HL-60 (cell line): ENCODE data around the gene FN1.

Source experiments
- DNase-seq, 2 experiments: peaks; one replicate each; pipeline ENCODE4 v3.0.0-alpha.2; 2010 to 2020; ENCODE audit warnings: low read depth in 1 of 2, low spot score in 1 of 2
- H3K27ac ChIP-seq: fragments of 250-450 bp; sonication (Bioruptor Pico); replicated peaks from 2 replicates; pipeline ENCODE4 v1.5.1; 2020; ENCODE audit warnings: mild to moderate bottlenecking, moderate library complexity
- H3K27me3 ChIP-seq: fragments of 250-450 bp; sonication (Bioruptor Pico); 2 replicates; pipeline ENCODE4 v1.5.1; 2021; ENCODE audit warnings: mild to moderate bottlenecking, moderate library complexity; ENCODE audit not compliant: insufficient read depth, poor library complexity, severe bottlenecking
- H3K4me3 ChIP-seq: replicated peaks from 2 replicates; pipeline ENCODE4 v1.5.1; 2011; ENCODE audit warnings: mild to moderate bottlenecking, control low read depth, low read length; ENCODE audit not compliant: insufficient read depth
- CTCF ChIP-seq: IDR thresholded peaks from one replicate; pipeline ENCODE4 v1.5.1; 2011; ENCODE audit warnings: low read length, control low read depth, inconsistent platforms; ENCODE audit not compliant: insufficient read depth
- GABPA ChIP-seq: IDR thresholded peaks from 2 replicates; pipeline ENCODE4 v1.6.1; 2012; ENCODE audit warnings: low read depth
- POLR2AphosphoS5 ChIP-seq: IDR thresholded peaks from 2 replicates; pipeline ENCODE4 v1.6.1; 2012; ENCODE audit warnings: low read depth
- REST ChIP-seq: IDR thresholded peaks from 2 replicates; pipeline ENCODE4 v1.6.1; 2012; ENCODE audit warnings: low read depth; ENCODE audit not compliant: insufficient replicate concordance
- SPI1 ChIP-seq: IDR thresholded peaks from 2 replicates; pipeline ENCODE4 v1.6.1; 2012; ENCODE audit warnings: low read depth, mild to moderate bottlenecking, borderline replicate concordance

Gene FN1

GRCh38 chr2:215368493-215368809 lies 67.4 kb downstream of the FN1 start:
- TF ChIP-seq CTCF, result no peak
- no peak for TF ChIP-seq POLR2AphosphoS5
- TF ChIP-seq SPI1, result no peak
- no peak for TF ChIP-seq GABPA
- TF ChIP-seq REST, result no peak
- Histone ChIP-seq H3K27ac (no peak overlapping the region), H3K27me3 (no peaks in the 10 kb centered on the region), H3K4me3 (no peak overlapping the region)
- no peak for DNase-seq

- Histone ChIP-seq H3K27me3 (no peaks in the 10 kb centered on the region), H3K27ac (no peak overlapping the region), H3K4me3 (no peak overlapping the region)
- no peak for DNase-seq
- TF ChIP-seq POLR2AphosphoS5 (no peak), REST (no peak)
Observed at GRCh38 chr2:215367662-215368492, 68.0 kb downstream of the FN1 start.

- no peak overlapping the region for H3K4me3 ChIP-seq
- TF ChIP-seq CTCF (no peak), POLR2AphosphoS5 (no peak), REST (no peak), GABPA (no peak), SPI1 (no peak)
- H3K27ac ChIP-seq, result no peak overlapping the region
- DNase-seq, result no peak
- no peaks in the 10 kb centered on the region for H3K27me3 ChIP-seq
Observed at GRCh38 chr2:215366440-215367032, 69.3 kb downstream of the FN1 start.
